Neutrophil (primary cell): Measurements from ENCODE around the gene SLC1A1.
"Not testable (repeated sequence)": the region's sequence is repeated elsewhere in the genome, so short reads cannot be mapped to it uniquely, and the experiment has no call there.

Experiments used
- H3K27ac ChIP-seq: fragments of 200-600 bp; sonication (generic); 2 replicates; pipeline ENCODE4 v1.5.1; 2016; ENCODE audit warnings: mild to moderate bottlenecking, moderate library complexity
- H3K27me3 ChIP-seq: fragments of 200-600 bp; sonication (generic); 2 replicates; pipeline ENCODE4 v1.6.0; 2016; ENCODE audit warnings: mild to moderate bottlenecking
- H3K36me3 ChIP-seq: fragments of 200-600 bp; sonication (generic); 2 replicates; pipeline ENCODE4 v1.5.1; 2017
- H3K4me1 ChIP-seq, 2 experiments: fragments of 200-600 bp in 1 of 2; sonication (generic) in 1 of 2; 1 replicate in 1 of 2; 2 replicates in 1 of 2; pipeline versions ENCODE4 v1.5.1 to v1.6.1; 2013 to 2016; ENCODE audit warnings: low read depth in 1 of 2, low read length in 1 of 2, mild to moderate bottlenecking in 1 of 2, moderate library complexity in 1 of 2; ENCODE audit not compliant: control insufficient read depth in 1 of 2, insufficient read depth in 1 of 2
- H3K4me3 ChIP-seq, 2 experiments: fragments of 200-600 bp in 1 of 2; sonication (generic) in 1 of 2; 1 replicate in 1 of 2; 2 replicates in 1 of 2; pipeline ENCODE4 v1.5.1; 2013 to 2016; ENCODE audit warnings: low read depth in 1 of 2, low read length in 1 of 2, mild to moderate bottlenecking in 1 of 2, moderate library complexity in 1 of 2
- H3K9me3 ChIP-seq: fragments of 200-600 bp; sonication (generic); 2 replicates; pipeline ENCODE4 v1.5.1; 2016
- CTCF ChIP-seq: fragments of 200-600 bp; sonication (generic); IDR thresholded peaks from 2 replicates; pipeline ENCODE4 v1.5.1; 2016; ENCODE audit warnings: antibody characterized with exemption

Gene SLC1A1

GRCh38 chr9:4537581-4537980 lies 47.3 kb downstream of the SLC1A1 start:
- no peaks in the 10 kb centered on the region for H3K36me3 ChIP-seq
- H3K27ac ChIP-seq = no peak overlapping the region
- peaks cover 8% of the 10 kb centered on the region for H3K27me3 ChIP-seq
- TF ChIP-seq CTCF = no peak
- H3K9me3 ChIP-seq = no peaks in the 10 kb centered on the region
- no peaks in the 10 kb centered on the region for H3K4me1 ChIP-seq
- H3K4me3 ChIP-seq = no peak overlapping the region

- TF ChIP-seq CTCF = no peak
- Histone ChIP-seq H3K4me1 (no peaks in the 10 kb centered on the region), H3K27ac (no peak overlapping the region), H3K9me3 (no peaks in the 10 kb centered on the region), H3K27me3 (peaks cover 8% of the 10 kb centered on the region), H3K4me3 (no peak overlapping the region), H3K36me3 (no peaks in the 10 kb centered on the region)
Observed at GRCh38 chr9:4538107-4538506, 47.8 kb downstream of the SLC1A1 start.

GRCh38 chr9:4538621-4539020 lies 48.4 kb downstream of the SLC1A1 start:
- no peak for TF ChIP-seq CTCF
- Histone ChIP-seq H3K27me3 (peaks cover 8% of the 10 kb centered on the region), H3K4me3 (no peak overlapping the region), H3K4me1 (no peaks in the 10 kb centered on the region), H3K27ac (no peak overlapping the region), H3K9me3 (no peaks in the 10 kb centered on the region), H3K36me3 (no peaks in the 10 kb centered on the region)

GRCh38 chr9:4540425-4540824 lies 50.2 kb downstream of the SLC1A1 start:
- Histone ChIP-seq H3K9me3 (no peaks in the 10 kb centered on the region), H3K36me3 (no peaks in the 10 kb centered on the region), H3K27me3 (peaks cover 11% of the 10 kb centered on the region), H3K4me3 (no peak overlapping the region), H3K27ac (no peak overlapping the region), H3K4me1 (no peaks in the 10 kb centered on the region)
- no peak for TF ChIP-seq CTCF

GRCh38 chr9:4541281-4541680 lies 51.0 kb downstream of the SLC1A1 start:
- H3K36me3 ChIP-seq = no peaks in the 10 kb centered on the region
- H3K9me3 ChIP-seq = no peaks in the 10 kb centered on the region
- H3K4me1 ChIP-seq = no peaks in the 10 kb centered on the region
- peaks cover 16% of the 10 kb centered on the region for H3K27me3 ChIP-seq
- H3K27ac ChIP-seq = no peak overlapping the region
- no peak for TF ChIP-seq CTCF
- no peak overlapping the region for H3K4me3 ChIP-seq

- H3K36me3 ChIP-seq = no peaks in the 10 kb centered on the region
- H3K4me3 ChIP-seq = no peak overlapping the region
- H3K4me1 ChIP-seq = no peaks in the 10 kb centered on the region
- H3K27me3 ChIP-seq = peaks cover 16% of the 10 kb centered on the region
- no peak overlapping the region for H3K27ac ChIP-seq
- no peak for TF ChIP-seq CTCF
- H3K9me3 ChIP-seq = no peaks in the 10 kb centered on the region
Observed at GRCh38 chr9:4541856-4542255, 51.6 kb downstream of the SLC1A1 start.

GRCh38 chr9:4544714-4545113 lies 54.4 kb downstream of the SLC1A1 start:
- H3K4me1 ChIP-seq, H3K4me3 ChIP-seq, H3K9me3 ChIP-seq, H3K27ac ChIP-seq, H3K36me3 ChIP-seq: not testable (repeated sequence)
- peaks cover 20% of the 10 kb centered on the region for H3K27me3 ChIP-seq
